ENCODE results near the gene PRMT6. TPM values are rescaled to one million over a fixed set of nuclear protein-coding genes. Genes with fewer than 3 reads are reported as not detected.

Gene PRMT6
- total RNA-seq, 1 experiment from 2014 or later = 7.3 TPM

GRCh38 chr1:107058245-107059032 lies 2.0 kb downstream of the PRMT6 start:
- no peak overlapping the region for H2AFZ ChIP-seq (ENCODE audit: low read depth, low read length, poor library complexity, severe bottlenecking)
- CTCF ChIA-PET = no interaction called here
- no TSS peak for BruUV-seq (replicated peaks)

GRCh38 chr1:107061886-107062285 lies 5.4 kb downstream of the PRMT6 start:
- ChIA-PET CTCF (no interaction called here), RAD21 (ENCODE audit: low non-redundant PET in 1 of 2, low total read pairs in 2 of 2, uncharacterized antibody in 2 of 2, unreplicated experiment in 2 of 2) (no interaction called here), POLR2A (no interaction called here)
- no TSS peak for BruUV-seq (replicated peaks)
- no peaks in the 10 kb centered on the region for H3K27me3 ChIP-seq (ENCODE audit: insufficient read depth, low read length)
- no peak overlapping the region for H3K9ac ChIP-seq (ENCODE audit: low read length)
- no peaks in the 10 kb centered on the region for H3K9me2 ChIP-seq (ENCODE audit: insufficient read depth)
- H3K27ac ChIP-seq (ENCODE audit: low read depth, low read length) = no peak overlapping the region
- H4K20me1 ChIP-seq (ENCODE audit: insufficient read depth) = no peaks in the 10 kb centered on the region
- peaks cover 0 to 7% of the 10 kb centered on the region in 2 experiments; a peak in 1 of 4 replicates for H3K4me1 ChIP-seq (ENCODE audit: control insufficient read depth in 1 of 2, insufficient read depth in 2 of 2, low read length in 2 of 2)
- no peaks in the 10 kb centered on the region; a peak in 1 of 4 replicates for H3K9me3 ChIP-seq (ENCODE audit: control insufficient read depth in 1 of 2, insufficient read depth in 1 of 2, low read depth in 1 of 2, low read length in 2 of 2)
- no peak overlapping the region for H3K4me2 ChIP-seq (ENCODE audit: low read length)
- intact Hi-C loops (cut with micrococcal nuclease) = no loop called here
- H2AFZ ChIP-seq (ENCODE audit: low read depth, low read length, poor library complexity, severe bottlenecking) = no peak overlapping the region
- no peaks in the 10 kb centered on the region for H3K36me3 ChIP-seq (ENCODE audit: control insufficient read depth in 1 of 2, insufficient read depth in 2 of 2, low read length in 2 of 2)
- ATAC-seq (no peak), DNase-seq (ENCODE audit: low read depth, low spot score) (no peak)
- peaks cover 17% of the 10 kb centered on the region; the same call in 1 of the 2 replicates for H3K79me2 ChIP-seq (ENCODE audit: insufficient read depth, low read length)
- TF ChIP-seq YY1 (IDR thresholded peaks at IDR 0.05; ENCODE audit: extremely low read depth, insufficient replicate concordance, low read depth, low read length) (no peak), CBX3 (IDR thresholded peaks at IDR 0.05; ENCODE audit: low read depth) (no peak), ZFX (IDR thresholded peaks at IDR 0.05) (no peak), EGR1 (IDR thresholded peaks at IDR 0.05; ENCODE audit: low read depth) (no peak)
- H3K4me3 ChIP-seq (replicated peaks in 1 of 2; ENCODE audit: low read depth in 1 of 2, low read length in 2 of 2) = no peak overlapping the region

More at GRCh38 chr1:107058245-107059032, 2.0 kb downstream of the PRMT6 start:
- ChIA-PET RAD21 (ENCODE audit: low non-redundant PET in 1 of 2, low total read pairs in 2 of 2, uncharacterized antibody in 2 of 2, unreplicated experiment in 2 of 2) (no interaction called here), POLR2A (no interaction called here)
- no peaks in the 10 kb centered on the region for H3K27me3 ChIP-seq (ENCODE audit: insufficient read depth, low read length)
- H3K79me2 ChIP-seq (ENCODE audit: insufficient read depth, low read length) = peaks cover 17% of the 10 kb centered on the region; the same call in 1 of the 2 replicates
- H3K4me1 ChIP-seq (ENCODE audit: control insufficient read depth in 1 of 2, insufficient read depth in 2 of 2, low read length in 2 of 2) = peaks cover 0 to 7% of the 10 kb centered on the region in 2 experiments; a peak in 1 of 4 replicates
- H3K9ac ChIP-seq (ENCODE audit: low read length) = no peak overlapping the region
- TF ChIP-seq CEBPB (IDR thresholded peaks at IDR 0.05; ENCODE audit: low read depth) = no peak
- TF ChIP-seq FOSL1 (IDR thresholded peaks at IDR 0.05; ENCODE audit: low read depth) = no peak
- H3K9me3 ChIP-seq (ENCODE audit: control insufficient read depth in 1 of 2, insufficient read depth in 1 of 2, low read depth in 1 of 2, low read length in 2 of 2) = no peaks in the 10 kb centered on the region
- H3K36me3 ChIP-seq (ENCODE audit: control insufficient read depth in 1 of 2, insufficient read depth in 2 of 2, low read length in 2 of 2) = no peaks in the 10 kb centered on the region
- H3K4me2 ChIP-seq (ENCODE audit: low read length) = peak overlapping the region; percentile 70; the same call in 1 of the 2 replicates
- no peaks in the 10 kb centered on the region for H4K20me1 ChIP-seq (ENCODE audit: insufficient read depth)
- DNase-seq (ENCODE audit: low read depth, low spot score) (no peak), ATAC-seq (no peak)
- no peak overlapping the region for H3K27ac ChIP-seq (ENCODE audit: low read depth, low read length)
- no peaks in the 10 kb centered on the region for H3K9me2 ChIP-seq (ENCODE audit: insufficient read depth)
- H3K4me3 ChIP-seq (replicated peaks in 1 of 2; ENCODE audit: low read depth in 1 of 2, low read length in 2 of 2) = no peak overlapping the region
- intact Hi-C loops (cut with micrococcal nuclease) = no loop called here

Data from HCT116 (cell line).